Left colon (tissue), 2 donors: ENCODE measurements around the gene SGSH. TPM values are rescaled to one million over a fixed set of nuclear protein-coding genes. Genes with fewer than 3 reads are reported as not detected.

ENCODE experiments used
- ATAC-seq: fragments of 200-7000 bp; cut with Tn5 transposase; one replicate; pipeline ENCODE4 v1.9.1; 2020; ENCODE audit warnings: mild to moderate bottlenecking, moderate library complexity
- DNase-seq, 2 donors: peaks; one replicate each; pipeline ENCODE4 v3.0.0-alpha.2; 2020
- intact Hi-C, 2 donors: fragments of 100-400 bp; cut with DNase I in 1 of 2; cut with micrococcal nuclease in 1 of 2; formaldehyde crosslinking; loops; one replicate each; pipeline versions ENCODE4 v1.11.2 to v1.14.0; 2022; cut with DNase I, micrococcal nuclease
- total RNA-seq, 2 donors: library from RNA; stranded (reverse); fragmentation: NEBNext Ultra II Directional; extraction: Animal tissue kit (Norgen Biotek cat#: 25700); gene quantifications; one replicate each; pipeline ENCODE4 v1.2.1, GENCODE V29; 2021
- donor health status: DM: no; HTN: no; CAD: no.
- donor health status: DM: yes; HTN: yes; CAD: no.

The SGSH gene
- total RNA-seq, 2 donors from 2014 or later, result 51.2 to 54.9 TPM

GRCh38 chr17:80233202-80233601, 13.1 kb upstream of the SGSH start:
- intact Hi-C loops, result no loop called here
- ATAC-seq (no peak), DNase-seq (no peak)

- DNase-seq (no peak), ATAC-seq (no peak)
- intact Hi-C loops, result no loop called here
Measured at GRCh38 chr17:80232438-80232837, 12.3 kb upstream of the SGSH start.

- ATAC-seq (no peak), DNase-seq (no peak)
- intact Hi-C loops, result no loop called here
Measured at GRCh38 chr17:80229011-80229410, 8.9 kb upstream of the SGSH start.

- no peak for ATAC-seq
- DNase-seq, result no peak
- intact Hi-C loops, result no loop called here
Measured at GRCh38 chr17:80228477-80228876, 8.3 kb upstream of the SGSH start.

- DNase-seq, result no peak
- intact Hi-C loops, result no loop called here
- no peak for ATAC-seq
Measured at GRCh38 chr17:80227666-80228065, 7.5 kb upstream of the SGSH start.

GRCh38 chr17:80227156-80227555, 7.0 kb upstream of the SGSH start:
- ATAC-seq, result no peak

GRCh38 chr17:80225230-80225629, 5.1 kb upstream of the SGSH start:
- no peak for DNase-seq
- no peak for ATAC-seq
- intact Hi-C loops, result no loop called here

More at GRCh38 chr17:80227156-80227555, 7.0 kb upstream of the SGSH start:
- intact Hi-C loops, result no loop called here
- DNase-seq, result no peak

- ATAC-seq (no peak), DNase-seq (no peak)
- intact Hi-C loops, result no loop called here
Measured at GRCh38 chr17:80224683-80225082, 4.5 kb upstream of the SGSH start.

- DNase-seq (no peak), ATAC-seq (no peak)
- intact Hi-C loops, result no loop called here
Measured at GRCh38 chr17:80223838-80224497, 3.8 kb upstream of the SGSH start.

- intact Hi-C loops, result no loop called here
- no peak for ATAC-seq
- DNase-seq, result no peak
Measured at GRCh38 chr17:80223142-80223815, 3.1 kb upstream of the SGSH start.

- intact Hi-C loops, result no loop called here
- ATAC-seq, result no peak
Measured at GRCh38 chr17:80222376-80223141, 2.4 kb upstream of the SGSH start.

GRCh38 chr17:80221351-80222105, 1.4 kb upstream of the SGSH start:
- no peak for DNase-seq
- ATAC-seq, result no peak
- intact Hi-C loops, result no loop called here

More at GRCh38 chr17:80222376-80223141, 2.4 kb upstream of the SGSH start:
- DNase-seq, result no peak

GRCh38 chr17:80220736-80221215, 643 bp upstream of the SGSH start:
- ATAC-seq (peak; percentile 32), DNase-seq (peak in 1 of 2 donors; percentile 30)
- intact Hi-C loops, result no loop called here

GRCh38 chr17:80219763-80220053, 425 bp downstream of the SGSH start:
- ATAC-seq (no peak), DNase-seq (no peak)
- intact Hi-C loops, result no loop called here

GRCh38 chr17:80219013-80219762, 945 bp downstream of the SGSH start:
- intact Hi-C loops, result no loop called here
- ATAC-seq, result peak; percentile 74
- DNase-seq, result peak; percentile 77 to 87

GRCh38 chr17:80218391-80218790, 1.7 kb downstream of the SGSH start:
- no peak for DNase-seq
- intact Hi-C loops, result no loop called here
- ATAC-seq, result no peak

GRCh38 chr17:80217703-80218362, 2.3 kb downstream of the SGSH start:
- DNase-seq (peak in 1 of 2 donors; percentile 25), ATAC-seq (no peak)
- intact Hi-C loops, result no loop called here
